HepG2 (cell line): ENCODE results near the gene ACSF3. TPM values are rescaled to one million over a fixed set of nuclear protein-coding genes. Genes with fewer than 3 reads are reported as not detected.

Experiments used
- ATAC-seq: fragments of 200-7000 bp; cut with Tn5 transposase; 3 replicates; pipeline ENCODE4 v1.9.1; 2020; ENCODE audit warnings: mild to moderate bottlenecking, moderate library complexity
- BruUV-seq: library from RNA; stranded (reverse); fragments of 400-500 nt; replicated peaks from 2 replicates; lab custom pipeline; 2021; lab: Mats Ljungman, UMichigan
- CTCF ChIA-PET: fragments of 300-600 bp; formaldehyde crosslinking; extraction: SDS; loops from one replicate; lab custom pipeline; 2021; ENCODE audit warnings: low total read pairs, inconsistent platforms, low intra/inter-chr PET ratio; lab: Yijun Ruan, JAX
- POLR2A ChIA-PET: fragments of 350-600 bp; sonication (Branson Sonifier 250); formaldehyde crosslinking; loops from one replicate; lab custom pipeline; 2020; ENCODE audit warnings: antibody characterized with exemption, inconsistent platforms; lab: Yijun Ruan, JAX
- DNase-seq: peaks from one replicate; pipeline ENCODE4 v3.0.0-alpha.2; 2015; ENCODE audit warnings: low spot score
- FAIRE-seq: peaks from 3 replicates; lab custom pipeline; 2011; peaks lifted over from hg19 to GRCh38; lab: Jason Lieb, UNC
- H2AFZ ChIP-seq: one replicate; pipeline ENCODE4 v1.6.1; 2011; ENCODE audit warnings: low read length, inconsistent platforms
- H3K27ac ChIP-seq: fragments of 300-600 bp; 3 replicates; pipeline ENCODE4 v1.8.0; 2011; ENCODE audit warnings: mixed run types, mild to moderate bottlenecking, mixed read lengths, low read length, inconsistent platforms; ENCODE audit not compliant: insufficient read depth; ENCODE audit errors: extremely low read length
- H3K27me3 ChIP-seq, 2 experiments: fragments of 200-600 bp in 1 of 2; 2 replicates in 1 of 2; 3 replicates in 1 of 2; pipeline versions ENCODE4 v1.6.0 to v1.8.0; 2011; ENCODE audit warnings: low read length in 2 of 2, mild to moderate bottlenecking in 2 of 2, moderate library complexity in 2 of 2, inconsistent platforms in 1 of 2; ENCODE audit not compliant: insufficient read depth in 2 of 2, control insufficient read depth in 1 of 2
- H3K36me3 ChIP-seq, 2 experiments: fragments of 200-600 bp in 1 of 2; replicated peaks in 1 of 2; 2 replicates in 1 of 2; 3 replicates in 1 of 2; pipeline versions ENCODE4 v1.5.1 to v1.8.0; 2011; ENCODE audit warnings: low read length in 2 of 2, inconsistent platforms in 1 of 2; ENCODE audit not compliant: insufficient read depth in 2 of 2, control insufficient read depth in 1 of 2
- H3K4me1 ChIP-seq: 2 replicates; pipeline ENCODE4 v1.5.1; 2012; ENCODE audit warnings: low read length, inconsistent platforms; ENCODE audit not compliant: insufficient read depth
- H3K4me2 ChIP-seq: 2 replicates; pipeline ENCODE4 v1.6.0; 2011; ENCODE audit warnings: low read depth, low read length, inconsistent platforms
- H3K4me3 ChIP-seq, 3 experiments: fragments of 200-600 bp in 1 of 3; sonication (generic), shearing (Covaris generic) in 1 of 3; replicated peaks in 1 of 3; 2 replicates each; pipeline ENCODE4 v1.5.1; 2011 to 2016; ENCODE audit warnings: low read length in 3 of 3, inconsistent platforms in 2 of 3, low read depth in 2 of 3, mild to moderate bottlenecking in 2 of 3, control low read depth in 1 of 3, mixed read lengths in 1 of 3; ENCODE audit not compliant: insufficient read depth in 1 of 3
- H3K79me2 ChIP-seq: one replicate; pipeline ENCODE4 v1.6.1; 2011; ENCODE audit warnings: low read length, inconsistent platforms; ENCODE audit not compliant: insufficient read depth
- H3K9ac ChIP-seq: 2 replicates; pipeline ENCODE4 v1.6.0; 2011; ENCODE audit warnings: mild to moderate bottlenecking, low read depth, low read length, inconsistent platforms; ENCODE audit not compliant: insufficient read depth
- H3K9me3 ChIP-seq: 2 replicates; pipeline ENCODE4 v1.5.1; 2012; ENCODE audit warnings: mild to moderate bottlenecking, low read length
- H4K20me1 ChIP-seq: 2 replicates; pipeline ENCODE4 v1.6.0; 2011; ENCODE audit warnings: inconsistent platforms, mild to moderate bottlenecking, low read length, moderate library complexity; ENCODE audit not compliant: insufficient read depth
- CAMTA2 ChIP-seq: sonication (generic); formaldehyde crosslinking; IDR thresholded peaks from 2 replicates; pipeline ENCODE4 v1.4.0; 2020; ENCODE audit warnings: mild to moderate bottlenecking, missing genetic modification reagents, borderline replicate concordance
- ERF ChIP-seq: IDR thresholded peaks from 2 replicates; pipeline ENCODE4 v1.6.1; 2018; ENCODE audit warnings: missing biosample characterization, missing genetic modification reagents
- EZH2 ChIP-seq: conservative IDR thresholded peaks from 2 replicates; pipeline ENCODE4 v1.6.1; 2012; ENCODE audit warnings: mild to moderate bottlenecking, low read depth, low read length, moderate library complexity
- GABPB1 ChIP-seq: IDR thresholded peaks from 2 replicates; pipeline ENCODE4 v1.6.1; 2016; ENCODE audit warnings: mild to moderate bottlenecking, missing genetic modification reagents, moderate library complexity, missing compliant biosample characterization
- GPN1 ChIP-seq: sonication (generic); formaldehyde crosslinking; IDR thresholded peaks from 2 replicates; pipeline ENCODE4 v1.5.1; 2020; ENCODE audit warnings: missing genetic modification reagents, borderline replicate concordance
- HNRNPL ChIP-seq: fragments of 200-400 bp; formaldehyde crosslinking; IDR thresholded peaks from 2 replicates; pipeline ENCODE4 v1.6.1; 2017; ENCODE audit warnings: mild to moderate bottlenecking, low read depth, low read length
- PCBP1 ChIP-seq: fragments of 200-400 bp; formaldehyde crosslinking; IDR thresholded peaks from 2 replicates; pipeline ENCODE4 v1.6.1; 2017; ENCODE audit warnings: mild to moderate bottlenecking, low read depth, low read length, borderline replicate concordance
- SCMH1 ChIP-seq: sonication (generic); formaldehyde crosslinking; IDR thresholded peaks from 2 replicates; pipeline ENCODE4 v1.9.0; 2021; ENCODE audit warnings: missing genetic modification reagents, mild to moderate bottlenecking, borderline replicate concordance
- SMYD3 ChIP-seq: sonication (generic); formaldehyde crosslinking; IDR thresholded peaks from 2 replicates; pipeline ENCODE4 v1.8.1; 2023; ENCODE audit warnings: mild to moderate bottlenecking, missing genetic modification reagents
- TCF7 ChIP-seq: sonication (generic); IDR thresholded peaks from 2 replicates; pipeline ENCODE4 v1.6.1; 2016; ENCODE audit warnings: antibody characterized with exemption, low read depth
- ZBTB20 ChIP-seq: sonication (generic); formaldehyde crosslinking; IDR thresholded peaks from 2 replicates; pipeline ENCODE4 v1.8.1; 2023; ENCODE audit warnings: missing genetic modification reagents, low read depth, mild to moderate bottlenecking, borderline replicate concordance
- ZC3H13 ChIP-seq: sonication (generic); formaldehyde crosslinking; IDR thresholded peaks from 2 replicates; pipeline ENCODE4 v1.8.1; 2023; ENCODE audit warnings: mild to moderate bottlenecking, missing genetic modification reagents, moderate library complexity
- ZFP36L2 ChIP-seq: sonication (generic); formaldehyde crosslinking; IDR thresholded peaks from 2 replicates; pipeline ENCODE4 v1.4.0; 2020; ENCODE audit warnings: missing genetic modification reagents
- ZFX ChIP-seq: sonication (generic); formaldehyde crosslinking; IDR thresholded peaks from 2 replicates; pipeline ENCODE4 v1.4.0; 2020; ENCODE audit warnings: mild to moderate bottlenecking, low read depth, missing genetic modification reagents, moderate library complexity
- ZNF225 ChIP-seq: sonication (generic); formaldehyde crosslinking; IDR thresholded peaks from 2 replicates; pipeline ENCODE4 v1.4.0; 2020; ENCODE audit warnings: mild to moderate bottlenecking, missing genetic modification reagents
- ZNF232 ChIP-seq: sonication (generic); formaldehyde crosslinking; IDR thresholded peaks from 2 replicates; pipeline ENCODE4 v1.4.0; 2020; ENCODE audit warnings: missing genetic modification reagents, borderline replicate concordance
- ZNF234 ChIP-seq: sonication (generic); formaldehyde crosslinking; conservative IDR thresholded peaks from 2 replicates; pipeline ENCODE4 v1.5.1; 2020; ENCODE audit warnings: mild to moderate bottlenecking, missing genetic modification reagents
- ZNF24 ChIP-seq: fragments of 450-650 bp; IDR thresholded peaks from 2 replicates; pipeline ENCODE4 v1.6.1; 2017; ENCODE audit warnings: antibody characterized with exemption, mild to moderate bottlenecking
- ZNF484 ChIP-seq: sonication (generic); formaldehyde crosslinking; IDR thresholded peaks from 2 replicates; pipeline ENCODE4 v1.5.1; 2020; ENCODE audit warnings: mild to moderate bottlenecking, low read depth, missing genetic modification reagents, borderline replicate concordance
- ZNF556 ChIP-seq: sonication (generic); formaldehyde crosslinking; IDR thresholded peaks from 2 replicates; pipeline ENCODE4 v1.4.0; 2020; ENCODE audit warnings: mild to moderate bottlenecking, missing genetic modification reagents, borderline replicate concordance
- ZNF570 ChIP-seq: sonication (generic); formaldehyde crosslinking; IDR thresholded peaks from 2 replicates; pipeline ENCODE4 v1.4.0; 2020; ENCODE audit warnings: mild to moderate bottlenecking, missing genetic modification reagents, borderline replicate concordance
- ZNF607 ChIP-seq: sonication (generic); formaldehyde crosslinking; IDR thresholded peaks from 2 replicates; pipeline ENCODE4 v1.5.1; 2020; ENCODE audit warnings: missing genetic modification reagents, mild to moderate bottlenecking, borderline replicate concordance
- ZNF678 ChIP-seq: sonication (generic); formaldehyde crosslinking; IDR thresholded peaks from 2 replicates; pipeline ENCODE4 v1.4.0; 2020; ENCODE audit warnings: mild to moderate bottlenecking, missing genetic modification reagents
- ZNF737 ChIP-seq: sonication (generic); formaldehyde crosslinking; IDR thresholded peaks from 2 replicates; pipeline ENCODE4 v1.5.0; 2020; ENCODE audit warnings: missing genetic modification reagents, mild to moderate bottlenecking, borderline replicate concordance
- ZNF775 ChIP-seq: sonication (generic); formaldehyde crosslinking; IDR thresholded peaks from 2 replicates; pipeline ENCODE4 v1.4.0; 2020; ENCODE audit warnings: missing genetic modification reagents, mild to moderate bottlenecking, moderate library complexity, borderline replicate concordance
- ZNF878 ChIP-seq: sonication (generic); formaldehyde crosslinking; IDR thresholded peaks from 2 replicates; pipeline ENCODE4 v1.8.1; 2023; ENCODE audit warnings: mild to moderate bottlenecking, missing genetic modification reagents, moderate library complexity
- ZSCAN12 ChIP-seq: sonication (generic); formaldehyde crosslinking; IDR thresholded peaks from 2 replicates; pipeline ENCODE4 v1.9.0; 2021; ENCODE audit warnings: mild to moderate bottlenecking, missing genetic modification reagents
- WGBS: methylation state at CpG from one replicate; pipeline ENCODE4 v1.1.6; 2017; ENCODE audit warnings: low lambda C conversion rate; 5-methylcytosine and 5-hydroxymethylcytosine counted together
- in situ Hi-C: cut with HindIII; loops from 2 replicates; pipeline ENCODE4 v1.10.0; 2017; ENCODE audit warnings: low pct_unique_long_range_greater_than_20kb; ENCODE audit not compliant: extremely low pct_ligation_motif_present
- intact Hi-C: fragments of 100-400 bp; cut with micrococcal nuclease; formaldehyde crosslinking; loops from one replicate; pipeline ENCODE4 v1.10.0; 2022; ENCODE audit not compliant: unreplicated experiment
- polyA plus RNA-seq, 8 experiments: library from polyadenylated mRNA; depleted of rRNA in 3 of 8; stranded (reverse) in 7 of 8; unstranded in 1 of 8; fragments of >200 nt; fragmentation: Illumina TruSeq in 4 of 8; extraction: Trizol in 4 of 8; gene quantifications; 2 replicates each; pipeline versions ENCODE4 v1.2.1 to v1.2.3, GENCODE V29; 2011 to 2016; ENCODE audit warnings: low read depth in 4 of 8, missing spikeins in 1 of 8, mixed read lengths in 1 of 8; ENCODE audit not compliant: insufficient read depth in 1 of 8
- total RNA-seq, 5 experiments: library from RNA; depleted of rRNA; stranded (reverse); fragments of >200 nt; fragmentation: Illumina TruSeq; extraction: Trizol; gene quantifications; 2 replicates each; pipeline ENCODE4 v1.2.3, GENCODE V29; 2016; ENCODE audit warnings: low read depth in 1 of 5

Gene ACSF3
- total and polyA plus RNA-seq, 2 of the 13 experiments (the other 11 are each of a cell fraction or from before 2014, with no cell fraction given): 14.9 to 30.6 TPM

DNA sequence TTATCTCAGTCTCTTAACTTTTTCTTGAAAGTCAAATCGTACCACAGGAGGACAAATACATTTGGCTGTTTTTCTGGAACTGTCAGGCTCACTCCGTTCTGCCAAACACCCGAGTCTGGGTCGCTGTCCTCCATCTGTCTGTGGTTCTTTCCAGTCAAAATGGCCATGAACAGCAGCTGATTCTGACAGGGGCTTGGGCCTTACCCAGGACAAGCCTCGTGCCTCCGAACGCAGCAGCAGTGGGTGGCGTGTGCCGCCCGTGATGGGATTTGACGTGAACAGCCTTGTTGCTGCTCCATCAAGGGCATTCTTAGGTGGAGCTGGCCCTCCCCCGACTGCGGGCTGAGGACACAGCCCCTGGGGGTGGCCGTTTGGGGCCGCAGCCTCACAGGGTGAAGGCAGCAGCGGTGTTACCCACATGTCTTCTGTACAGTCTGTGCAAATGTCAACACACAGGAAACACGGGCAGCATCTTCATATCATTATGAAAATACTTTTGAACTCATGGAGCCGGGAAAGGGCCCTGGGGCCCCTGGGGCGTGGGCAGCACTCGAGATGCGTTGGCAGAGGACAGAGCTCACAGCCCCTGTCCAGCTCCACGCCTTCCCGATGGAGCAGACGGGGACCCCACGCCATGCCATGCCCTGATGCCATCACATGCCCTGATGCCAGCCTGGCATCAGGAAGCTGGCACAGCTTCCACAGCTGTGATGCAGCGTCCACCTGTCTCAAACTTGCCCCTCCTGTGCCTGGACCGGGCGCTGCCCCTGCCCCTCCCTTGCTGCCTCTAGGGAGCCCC is 8.6 kb upstream of the ACSF3 start:
- in situ Hi-C loops (no loop called here), intact Hi-C loops (no loop called here)
- Histone ChIP-seq H3K27ac (no peak overlapping the region), H3K36me3 (no peaks in the 10 kb centered on the region), H3K27me3 (peaks cover 27 to 74% of the 10 kb centered on the region in 2 experiments), H3K4me1 (peaks cover 27% of the 10 kb centered on the region), H4K20me1 (no peaks in the 10 kb centered on the region), H2AFZ (no peak overlapping the region), H3K9ac (no peak overlapping the region), H3K9me3 (no peaks in the 10 kb centered on the region), H3K4me3 (no peak overlapping the region), H3K79me2 (no peaks in the 10 kb centered on the region), H3K4me2 (no peak overlapping the region)
- 33% methylated on average over 24 of the region's 28 CpGs for WGBS
- ChIA-PET CTCF (no interaction called here), POLR2A (no interaction called here)
- BruUV-seq: no TSS peak
- ATAC-seq: no peak
- no peak for DNase-seq
- no peak for FAIRE-seq
- TF ChIP-seq ZNF737 (CRISPR knock-in tag): no peak
- TF ChIP-seq GABPB1 (CRISPR knock-in tag): no peak
- peak; percentile 87 for TF ChIP-seq HNRNPL
- TF ChIP-seq ZFP36L2 (CRISPR knock-in tag): no peak
- TF ChIP-seq ZC3H13: no peak
- TF ChIP-seq ZFX (CRISPR knock-in tag): no peak
- TF ChIP-seq SMYD3 (CRISPR knock-in tag): no peak
- TF ChIP-seq ZNF775 (CRISPR knock-in tag): no peak
- no peak for TF ChIP-seq PCBP1
- no peak for TF ChIP-seq ZBTB20
- 0 out of 2 replicates have a peak, but pooled peaks have one; percentile 28 for TF ChIP-seq ZNF225
- TF ChIP-seq GPN1 (CRISPR knock-in tag): no peak
- peak; percentile 72; the same call in 1 of the 2 replicates for TF ChIP-seq EZH2
- TF ChIP-seq ZNF234 (CRISPR knock-in tag): no peak
- TF ChIP-seq CAMTA2 (CRISPR knock-in tag): no peak
- no peak for TF ChIP-seq ZNF484 (CRISPR knock-in tag)
- no peak for TF ChIP-seq ZNF678 (CRISPR knock-in tag)
- no peak for TF ChIP-seq ZNF570
- TF ChIP-seq ZNF556 (CRISPR knock-in tag): no peak
- TF ChIP-seq ZSCAN12 (CRISPR knock-in tag): no peak
- no peak for TF ChIP-seq ZNF24
- TF ChIP-seq TCF7: no peak
- no peak for TF ChIP-seq ZNF232 (CRISPR knock-in tag)
- TF ChIP-seq ZNF607: no peak
- TF ChIP-seq ERF (CRISPR knock-in tag): no peak
- no peak for TF ChIP-seq SCMH1 (CRISPR knock-in tag)
- TF ChIP-seq ZNF878: no peak
